ENCODE data around the gene UNC13D.
"Not testable (repeated sequence)": the region's sequence is repeated elsewhere in the genome, so short reads cannot be mapped to it uniquely, and the experiment has no call there.

Gene UNC13D

DNA sequence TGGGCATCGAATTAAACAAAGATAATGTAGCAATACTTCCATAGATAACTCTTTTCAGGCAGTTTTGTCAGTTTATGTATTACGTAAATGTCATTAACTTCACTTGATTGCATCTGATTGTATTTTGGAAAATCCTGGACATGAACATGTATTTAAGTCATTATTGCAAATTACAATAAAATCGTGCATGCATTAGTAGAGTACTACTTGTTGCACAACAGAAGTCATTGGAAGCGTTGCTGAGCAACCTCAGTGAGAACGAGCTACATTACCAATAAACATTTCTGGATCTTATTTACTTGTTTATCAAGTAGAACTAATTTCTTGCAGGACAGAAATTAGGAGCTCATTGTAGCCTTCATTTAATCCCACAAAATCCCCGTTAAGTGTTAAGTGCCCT, 53.0 kb downstream of the UNC13D start:
- no peak for DNase-seq

GRCh38 chr17:75785016-75785890, 59.0 kb downstream of the UNC13D start:
- DNase-seq: peak; percentile 83

DNA sequence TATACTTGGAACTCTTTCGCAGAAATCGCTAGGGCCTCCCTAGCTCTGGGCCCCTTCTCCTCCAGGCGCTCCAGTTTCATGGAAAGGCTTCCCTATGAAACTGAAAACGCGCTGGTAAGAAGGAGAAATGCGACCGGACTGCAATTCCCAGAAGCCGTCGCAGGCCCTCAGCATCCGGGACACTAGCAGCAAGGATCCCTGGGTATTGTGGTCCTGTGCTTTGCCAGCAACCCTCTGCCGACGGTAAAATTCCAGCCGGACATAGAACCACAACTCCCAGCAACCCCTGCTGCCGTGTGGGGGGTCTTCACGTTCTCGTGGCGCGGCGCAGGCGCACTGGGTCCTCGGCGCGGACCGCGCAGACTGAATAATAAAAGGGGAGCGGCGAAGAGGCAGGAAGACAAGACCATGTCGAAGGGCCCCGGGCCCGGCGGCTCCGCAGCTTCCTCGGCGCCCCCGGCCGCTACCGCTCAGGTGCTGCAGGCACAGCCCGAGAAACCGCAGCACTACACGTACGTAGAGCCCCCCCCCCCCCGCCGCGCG, 59.7 kb downstream of the UNC13D start, which contains the start of gene UNK:
Gene UNK (plus strand): TSS at position 334 of the 543 bp plus-strand sequence. CDS start 75 bp downstream, at position 409.
- peak; percentile 95 for DNase-seq

DNA sequence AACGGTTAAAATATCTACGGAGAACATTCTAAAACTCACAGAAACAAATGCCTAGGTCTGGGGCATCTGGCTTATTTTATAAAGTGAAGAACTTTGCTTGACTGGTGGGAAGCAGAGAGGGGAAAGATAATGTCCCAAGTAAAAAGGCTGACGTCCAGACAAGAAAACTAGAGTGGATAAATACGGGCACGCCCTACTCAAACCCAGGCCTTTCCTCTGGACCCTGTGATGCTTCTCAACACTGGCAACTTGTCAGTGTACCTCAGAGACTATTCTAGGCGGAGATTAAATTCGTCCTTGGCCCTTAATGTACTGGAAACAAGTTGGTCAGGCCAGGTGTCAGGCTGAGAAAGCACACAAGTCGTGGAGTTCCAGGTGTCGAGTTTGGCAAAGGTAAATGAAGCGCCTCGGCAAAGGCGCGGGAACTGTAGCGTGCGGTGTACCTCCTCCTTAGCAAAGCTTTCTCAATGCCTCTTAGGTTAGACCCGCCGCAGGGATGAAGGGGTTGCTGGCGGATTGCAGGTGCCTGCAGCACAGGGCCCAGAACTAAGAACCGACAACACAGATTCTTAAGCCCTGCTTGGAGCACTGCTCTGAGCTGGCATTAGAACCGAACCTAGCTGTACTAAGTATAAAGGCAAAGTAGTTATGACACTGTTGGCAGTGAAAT, 60.3 kb downstream of the UNC13D start:
- DNase-seq: no peak

GRCh38 chr17:75783069-75783783, 61.0 kb downstream of the UNC13D start:
- DNase-seq: no peak

GRCh38 chr17:75779987-75780889, 64.0 kb downstream of the UNC13D start:
- no peak for DNase-seq

DNA sequence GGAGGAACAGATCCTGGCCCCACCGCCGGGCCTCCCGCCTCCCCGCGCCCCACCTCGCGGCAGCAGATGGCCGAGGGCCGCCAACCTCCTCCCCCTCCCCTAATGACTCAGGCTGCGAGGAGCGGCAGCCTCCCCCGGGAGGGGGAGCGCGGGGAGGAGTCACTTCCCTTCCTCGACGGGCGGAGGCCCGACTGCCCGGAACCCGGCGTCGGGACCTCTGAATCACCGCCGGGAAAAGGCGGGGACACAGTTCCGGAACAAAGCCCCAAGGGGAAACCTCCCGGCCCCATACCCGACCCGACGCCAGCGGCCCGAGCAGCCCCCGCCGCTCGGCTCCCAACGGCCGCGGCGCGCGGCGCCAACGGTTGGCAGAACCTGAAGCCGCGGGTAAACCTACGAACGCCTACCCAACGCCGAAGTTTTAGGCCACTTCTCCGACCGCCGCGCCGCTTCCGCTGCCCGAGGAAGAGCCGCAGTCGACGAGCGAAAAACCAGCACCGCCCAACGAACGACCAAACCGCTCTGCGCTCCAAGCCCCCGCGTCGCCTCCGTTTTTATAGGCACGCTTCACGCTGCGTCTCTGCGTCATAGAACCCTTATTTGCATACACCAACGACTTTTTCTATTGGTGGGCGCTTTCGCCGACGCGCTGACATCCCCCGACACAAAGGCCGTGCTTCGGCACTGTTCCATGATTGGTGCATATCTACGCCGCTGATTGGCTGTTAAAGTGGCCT, 64.8 kb downstream of the UNC13D start:
- peak; percentile 90 for DNase-seq

GRCh38 chr17:75778861-75779249, 65.3 kb downstream of the UNC13D start:
- DNase-seq: peak; percentile 66

DNA sequence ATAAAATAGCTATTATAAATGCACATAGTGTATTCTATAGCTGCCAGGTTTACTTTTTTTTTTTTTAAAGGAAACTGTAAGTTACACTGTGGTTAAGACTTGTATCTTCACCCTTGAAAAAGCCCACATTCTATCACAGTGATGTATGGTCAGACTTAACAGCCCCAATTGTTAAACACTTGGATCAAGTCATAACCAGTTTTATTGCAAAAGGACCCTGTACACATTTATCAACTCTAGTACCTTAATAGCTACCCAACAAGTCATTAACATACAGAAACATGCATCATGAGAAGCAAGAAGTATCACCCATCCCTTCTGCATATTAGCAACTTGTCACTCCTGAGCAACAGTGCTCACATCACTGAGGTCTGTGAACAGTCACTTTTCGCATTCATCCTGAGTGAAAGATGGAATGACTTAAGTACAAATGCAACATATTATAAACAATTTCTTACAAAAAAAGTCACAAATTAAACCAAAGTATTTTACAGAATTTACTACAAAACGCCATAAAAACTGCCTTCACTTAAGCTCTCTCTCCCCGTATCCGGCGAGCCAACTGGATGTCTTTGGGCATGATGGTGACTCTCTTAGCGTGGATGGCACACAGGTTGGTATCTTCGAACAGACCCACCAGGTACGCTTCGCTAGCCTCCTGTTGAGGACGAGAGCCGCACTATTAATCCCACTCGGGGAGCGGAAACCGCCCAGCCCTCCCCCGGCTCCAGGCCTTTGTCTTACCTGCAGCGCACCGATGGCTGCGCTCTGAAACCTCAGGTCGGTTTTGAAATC, 65.9 kb downstream of the UNC13D start:
- not testable (repeated sequence) for DNase-seq

DNA sequence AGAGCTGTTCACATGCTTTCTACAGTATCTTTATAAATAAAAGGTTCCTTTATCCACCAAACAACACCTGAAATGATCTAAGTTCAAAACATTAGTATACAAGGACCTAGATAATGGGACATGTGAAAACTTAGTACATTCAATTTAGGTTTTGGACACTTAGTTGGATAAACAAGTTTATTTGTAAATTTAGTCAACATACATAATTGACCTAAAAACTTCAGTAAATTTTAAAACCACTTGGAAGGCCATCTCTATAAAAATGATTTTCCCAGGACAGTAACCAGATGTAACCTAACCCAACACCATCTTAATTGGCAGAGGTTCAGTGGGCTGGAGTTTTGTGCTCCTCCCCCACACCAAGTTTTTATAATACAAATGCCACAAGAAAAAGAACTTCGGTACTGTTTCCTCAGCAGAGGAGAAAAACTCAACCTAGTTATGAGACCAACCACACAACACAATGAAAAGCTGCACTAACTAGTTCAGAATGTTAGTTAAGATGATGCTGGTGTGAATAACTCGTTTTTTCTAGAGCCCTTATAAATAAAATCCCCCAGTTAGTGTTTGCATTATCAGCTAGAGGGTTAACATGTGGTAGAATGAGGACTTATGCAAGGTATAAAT, 66.8 kb downstream of the UNC13D start:
- DNase-seq: no peak
